Medulla oblongata (tissue), 1 donor: ENCODE results near the gene CYTH4.
A peak's percentile ranks its signal among the peaks of the same experiment; 100 is the strongest.
"Not testable (repeated sequence)": the region's sequence is repeated elsewhere in the genome, so short reads cannot be mapped to it uniquely, and the experiment has no call there.

ENCODE experiments used
- DNase-seq: peaks from one replicate; pipeline ENCODE4 v3.0.0-alpha.2; 2015; ENCODE audit errors: extremely low spot score

Gene CYTH4

GRCh38 chr22:37310075-37310606, 27.8 kb downstream of the CYTH4 start:
- DNase-seq, result no peak

GRCh38 chr22:37310815-37311595, 28.7 kb downstream of the CYTH4 start:
- peak; percentile 60 for DNase-seq

GRCh38 chr22:37311761-37312312, 29.5 kb downstream of the CYTH4 start:
- no peak for DNase-seq

GRCh38 chr22:37312549-37313183, 30.4 kb downstream of the CYTH4 start:
- DNase-seq, result no peak

- DNase-seq, result no peak
Observed at GRCh38 chr22:37313376-37314314, 31.3 kb downstream of the CYTH4 start.

GRCh38 chr22:37314315-37315074, 32.2 kb downstream of the CYTH4 start:
- no peak for DNase-seq

- DNase-seq, result no peak
Observed at GRCh38 chr22:37316405-37316804, 34.1 kb downstream of the CYTH4 start.

GRCh38 chr22:37316875-37317371, 34.6 kb downstream of the CYTH4 start:
- peak; percentile 92 for DNase-seq

GRCh38 chr22:37317698-37318210, 35.4 kb downstream of the CYTH4 start:
- no peak for DNase-seq

GRCh38 chr22:37318364-37319109, 36.2 kb downstream of the CYTH4 start:
- DNase-seq, result no peak

- no peak for DNase-seq
Observed at GRCh38 chr22:37319469-37319868, 37.2 kb downstream of the CYTH4 start.

GRCh38 chr22:37320726-37321677, 38.7 kb downstream of the CYTH4 start:
- no peak for DNase-seq

GRCh38 chr22:37324340-37325038, 42.2 kb downstream of the CYTH4 start:
- DNase-seq, result no peak

- no peak for DNase-seq
Observed at GRCh38 chr22:37325039-37325395, 42.7 kb downstream of the CYTH4 start.

- DNase-seq, result no peak
Observed at GRCh38 chr22:37326726-37327125, 44.4 kb downstream of the CYTH4 start.

GRCh38 chr22:37328017-37328416, 45.7 kb downstream of the CYTH4 start:
- DNase-seq, result no peak

GRCh38 chr22:37328538-37329237, 46.4 kb downstream of the CYTH4 start:
- not testable (repeated sequence) for DNase-seq
